Measurements from ENCODE around the gene FTCDNL1.

GRCh38 chr2:199784512-199784911 is 66.5 kb downstream of the FTCDNL1 start:
- TF ChIP-seq, protein P1, sequence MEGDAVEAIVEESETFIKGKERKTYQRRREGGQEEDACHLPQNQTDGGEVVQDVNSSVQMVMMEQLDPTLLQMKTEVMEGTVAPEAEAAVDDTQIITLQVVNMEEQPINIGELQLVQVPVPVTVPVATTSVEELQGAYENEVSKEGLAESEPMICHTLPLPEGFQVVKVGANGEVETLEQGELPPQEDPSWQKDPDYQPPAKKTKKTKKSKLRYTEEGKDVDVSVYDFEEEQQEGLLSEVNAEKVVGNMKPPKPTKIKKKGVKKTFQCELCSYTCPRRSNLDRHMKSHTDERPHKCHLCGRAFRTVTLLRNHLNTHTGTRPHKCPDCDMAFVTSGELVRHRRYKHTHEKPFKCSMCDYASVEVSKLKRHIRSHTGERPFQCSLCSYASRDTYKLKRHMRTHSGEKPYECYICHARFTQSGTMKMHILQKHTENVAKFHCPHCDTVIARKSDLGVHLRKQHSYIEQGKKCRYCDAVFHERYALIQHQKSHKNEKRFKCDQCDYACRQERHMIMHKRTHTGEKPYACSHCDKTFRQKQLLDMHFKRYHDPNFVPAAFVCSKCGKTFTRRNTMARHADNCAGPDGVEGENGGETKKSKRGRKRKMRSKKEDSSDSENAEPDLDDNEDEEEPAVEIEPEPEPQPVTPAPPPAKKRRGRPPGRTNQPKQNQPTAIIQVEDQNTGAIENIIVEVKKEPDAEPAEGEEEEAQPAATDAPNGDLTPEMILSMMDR (IDR thresholded peaks at IDR 0.05): no peak
- TF ChIP-seq POLR2A (IDR thresholded peaks at IDR 0.05): no peak
